ENCODE data around the gene ESYT2. TPM values are rescaled to one million over a fixed set of nuclear protein-coding genes. Genes with fewer than 3 reads are reported as not detected.

The ESYT2 gene
- total and polyA plus RNA-seq, 9 of the 15 experiments (the other 6 are each of a cell fraction or from before 2014, with no cell fraction given) = 5.8 to 86.9 (median 64.7) TPM

GRCh38 chr7:158865462-158865922 is 36.2 kb upstream of the ESYT2 start (continued):
- TF ChIP-seq NR3C1 (CRISPR knock-in tag; IDR thresholded peaks at IDR 0.05) = no peak
- TF ChIP-seq ILF3 (IDR thresholded peaks at IDR 0.05; ENCODE audit: borderline replicate concordance) = no peak
- TF ChIP-seq ATF7 (IDR thresholded peaks at IDR 0.05) = peak; percentile 49; the same call in 1 of the 2 replicates
- TF ChIP-seq ZNF354B (CRISPR knock-in tag; IDR thresholded peaks at IDR 0.05) = no peak
- no peak for TF ChIP-seq ZNF764 (CRISPR knock-in tag; IDR thresholded peaks at IDR 0.05; ENCODE audit: low read depth)
- TF ChIP-seq MXD1 (CRISPR knock-in tag; IDR thresholded peaks at IDR 0.05; ENCODE audit: borderline replicate concordance, poor library complexity, severe bottlenecking) = no peak
- TF ChIP-seq JUND (IDR thresholded peaks at IDR 0.05; ENCODE audit: borderline replicate concordance, low read depth, low read length) = no peak
- no peak; the same call in 2 of the 3 replicates for TF ChIP-seq JUND (tag; IDR thresholded peaks at IDR 0.05; ENCODE audit: borderline replicate concordance, low read depth, low read length)
- TF ChIP-seq ZNF24 (IDR thresholded peaks at IDR 0.05) = no peak
- TF ChIP-seq MCM2 (IDR thresholded peaks at IDR 0.05; ENCODE audit: low read depth) = no peak
- TF ChIP-seq CREBBP (IDR thresholded peaks at IDR 0.05; ENCODE audit: low read depth, low read length) = no peak
- TF ChIP-seq ESRRA (IDR thresholded peaks at IDR 0.05; ENCODE audit: borderline replicate concordance, low read depth) = no peak
- TF ChIP-seq ZNF165 (CRISPR knock-in tag; IDR thresholded peaks at IDR 0.05; ENCODE audit: borderline replicate concordance) = peak; percentile 79; the same call in 1 of the 2 replicates
- peak; percentile 54; the same call in 1 of the 2 replicates for TF ChIP-seq ZNF239 (CRISPR knock-in tag; IDR thresholded peaks at IDR 0.05)
- TF ChIP-seq GMEB1 (CRISPR knock-in tag; IDR thresholded peaks at IDR 0.05) = no peak; the same call in 1 of the 2 replicates
- no peak for TF ChIP-seq ZNF561 (CRISPR knock-in tag; conservative IDR thresholded peaks at IDR 0.05)
- no peak for TF ChIP-seq SNRNP70 (optimal IDR thresholded peaks at IDR 0.05; ENCODE audit: low read depth, low read length)
- TF ChIP-seq DEAF1 (CRISPR knock-in tag; IDR thresholded peaks at IDR 0.05) = no peak
- TF ChIP-seq ZNF766 (CRISPR knock-in tag; conservative IDR thresholded peaks at IDR 0.05) = peak; percentile 92
- TF ChIP-seq BRCA1 (IDR thresholded peaks at IDR 0.05) = no peak
- TF ChIP-seq BRCA1 (CRISPR knock-in tag; IDR thresholded peaks at IDR 0.05) = no peak
- TF ChIP-seq E2F4 (CRISPR knock-in tag; IDR thresholded peaks at IDR 0.05; ENCODE audit: low read depth) = 0 out of 2 replicates have a peak, but pooled peaks have one; percentile 45
- TF ChIP-seq HMGXB4 (CRISPR knock-in tag; IDR thresholded peaks at IDR 0.05) = no peak
- no peak for TF ChIP-seq ZZZ3 (IDR thresholded peaks at IDR 0.05)
- no peak for TF ChIP-seq PTBP1 (IDR thresholded peaks at IDR 0.05; ENCODE audit: low read depth, low read length)

Data from K562 (cell line).